Erythroblast (primary cell): ENCODE results near the gene MYCN.
"Not testable (repeated sequence)": the region's sequence is repeated elsewhere in the genome, so short reads cannot be mapped to it uniquely, and the experiment has no call there.

Source experiments
- DNase-seq, 2 experiments: peaks; one replicate each; lab custom pipeline; 2025; lab: John Stamatoyannopoulos, UW
- GATA1 ChIP-seq: IDR thresholded peaks from 2 replicates; pipeline ENCODE4 v1.6.1; 2011; ENCODE audit warnings: low read depth, mild to moderate bottlenecking, control low read depth, low read length, moderate library complexity
- POLR2A ChIP-seq: IDR thresholded peaks from 2 replicates; pipeline ENCODE4 v1.6.1; 2011; ENCODE audit warnings: mild to moderate bottlenecking, low read length

MYCN gene

DNA sequence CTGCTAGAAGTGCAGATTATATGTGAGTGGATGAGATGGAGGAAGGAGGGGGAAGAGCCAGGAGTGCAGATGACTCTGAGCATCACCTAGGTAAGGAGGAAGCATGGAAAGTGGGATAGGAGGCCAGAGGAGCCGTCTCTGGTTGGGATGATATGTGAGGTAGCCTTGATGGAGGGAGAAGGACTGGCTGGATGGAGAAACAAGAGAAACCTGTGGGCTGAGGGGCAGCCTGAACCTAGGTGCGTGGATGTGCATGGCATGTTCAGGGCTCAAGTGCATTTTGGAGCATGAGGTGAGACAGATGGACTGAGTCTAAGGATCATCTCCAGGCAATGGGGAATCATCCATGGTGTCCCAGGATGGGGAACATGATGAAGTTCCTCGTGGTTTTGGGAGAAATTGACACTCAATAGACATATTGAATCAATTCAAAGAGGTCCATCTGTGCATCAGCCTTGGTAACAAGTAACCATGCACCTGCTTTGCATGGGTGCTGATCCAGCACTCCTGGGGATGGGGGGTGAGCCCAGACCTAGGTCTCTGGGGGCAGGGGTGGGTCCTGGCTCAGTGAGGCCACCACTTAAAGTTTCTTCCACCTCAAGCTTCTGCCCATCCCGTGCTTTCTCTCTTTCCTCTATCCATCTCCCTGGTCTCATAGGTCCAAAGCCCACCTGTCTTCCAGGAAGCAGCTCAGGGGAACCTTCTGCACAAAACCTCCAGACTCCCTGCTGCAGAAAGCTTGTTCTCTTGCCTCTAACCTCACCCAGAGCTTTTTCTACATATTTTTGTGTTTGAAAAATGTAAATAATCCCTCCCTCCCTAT lies 19.2 kb downstream of the MYCN start:
- TF ChIP-seq POLR2A, result no peak
- TF ChIP-seq GATA1, result no peak
- DNase-seq, result no peak

DNA sequence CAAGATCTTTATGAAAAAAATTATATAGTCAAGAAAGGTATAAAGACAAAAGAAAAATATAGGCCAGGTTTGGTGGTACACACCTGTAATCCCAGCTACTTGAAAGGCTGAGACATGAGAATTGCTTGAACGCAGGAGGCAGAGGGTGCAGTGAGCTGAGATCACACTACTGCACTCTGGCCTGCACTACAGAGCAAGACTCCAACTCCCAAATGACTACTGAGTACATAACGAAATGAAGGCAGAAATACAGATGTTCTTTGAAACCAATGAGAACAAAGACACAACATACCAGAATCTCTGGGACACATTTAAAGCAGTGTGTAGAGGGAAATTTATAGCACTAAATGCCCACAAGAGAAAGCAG lies 19.8 kb downstream of the MYCN start:
- DNase-seq, result not testable (repeated sequence)

DNA sequence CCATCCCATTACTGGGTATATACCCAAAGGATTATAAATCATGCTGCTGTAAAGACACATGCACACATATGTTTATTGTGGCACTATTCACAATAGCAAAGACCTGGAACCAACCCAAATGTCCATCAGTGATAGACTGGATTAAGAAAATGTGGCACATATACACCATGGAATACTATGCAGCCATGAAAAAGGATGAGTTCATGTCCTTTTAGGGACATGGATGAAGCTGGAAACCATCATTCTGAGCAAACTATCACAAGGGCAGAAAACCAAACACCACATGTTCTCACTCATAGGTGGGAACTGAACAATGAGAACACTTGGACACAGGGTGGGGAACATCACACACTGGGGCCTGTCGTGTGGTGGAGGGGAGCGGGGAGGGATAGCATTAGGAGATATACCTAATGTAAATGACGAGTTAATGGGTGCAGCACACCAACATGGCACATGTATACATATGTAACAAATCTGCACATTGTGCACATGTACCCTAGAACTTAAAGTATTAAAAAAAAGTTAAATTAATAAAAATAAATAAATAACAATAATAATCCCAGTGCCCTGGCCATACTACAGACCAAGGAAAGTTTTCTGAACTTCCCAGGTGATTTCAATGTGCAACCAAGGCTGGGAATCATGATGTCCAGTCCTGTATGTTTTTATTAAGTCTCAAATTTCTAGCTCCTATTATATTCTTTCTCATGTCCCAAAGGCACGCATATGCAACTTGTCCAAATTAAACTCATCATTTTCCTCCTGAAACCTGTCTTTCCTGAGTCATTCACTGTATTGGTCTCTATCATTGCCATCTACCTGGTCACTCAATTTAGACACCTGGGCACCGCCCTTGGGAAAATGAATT lies 23.0 kb downstream of the MYCN start:
- not testable (repeated sequence) for DNase-seq

DNA sequence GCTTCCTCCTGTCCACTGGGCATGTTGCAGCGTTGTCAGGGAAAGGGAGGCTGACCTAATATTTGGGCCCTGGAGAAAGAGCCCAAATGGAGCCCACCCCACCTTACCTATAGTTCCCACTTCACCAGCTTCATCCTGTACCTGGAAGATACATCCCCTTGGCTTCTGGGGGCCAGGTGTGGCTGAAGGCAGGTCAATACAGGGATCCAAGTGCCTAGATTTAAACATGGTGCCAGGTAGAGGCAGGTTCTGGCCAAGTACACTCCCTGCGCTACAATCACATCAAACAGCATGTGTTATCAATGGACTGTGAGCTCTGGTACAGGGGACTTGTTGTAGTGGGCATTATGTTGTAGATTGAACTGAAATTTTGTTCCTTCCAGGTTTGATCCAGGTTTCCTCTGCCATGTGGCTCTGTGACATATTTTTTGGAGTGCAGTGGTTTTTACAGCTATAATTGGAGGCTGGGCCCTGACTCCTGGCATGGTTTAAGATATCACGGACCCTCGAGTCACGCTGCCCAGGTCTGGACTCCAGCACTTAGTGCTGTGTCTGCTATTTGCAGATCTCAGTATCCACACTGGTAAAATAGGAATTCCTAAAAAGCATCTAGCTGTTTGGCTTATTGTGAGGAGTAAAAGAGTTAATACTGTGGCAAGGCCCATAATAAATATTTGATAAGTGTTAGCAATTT lies 23.8 kb downstream of the MYCN start:
- no peak for TF ChIP-seq POLR2A
- TF ChIP-seq GATA1, result no peak
- DNase-seq, result no peak

DNA sequence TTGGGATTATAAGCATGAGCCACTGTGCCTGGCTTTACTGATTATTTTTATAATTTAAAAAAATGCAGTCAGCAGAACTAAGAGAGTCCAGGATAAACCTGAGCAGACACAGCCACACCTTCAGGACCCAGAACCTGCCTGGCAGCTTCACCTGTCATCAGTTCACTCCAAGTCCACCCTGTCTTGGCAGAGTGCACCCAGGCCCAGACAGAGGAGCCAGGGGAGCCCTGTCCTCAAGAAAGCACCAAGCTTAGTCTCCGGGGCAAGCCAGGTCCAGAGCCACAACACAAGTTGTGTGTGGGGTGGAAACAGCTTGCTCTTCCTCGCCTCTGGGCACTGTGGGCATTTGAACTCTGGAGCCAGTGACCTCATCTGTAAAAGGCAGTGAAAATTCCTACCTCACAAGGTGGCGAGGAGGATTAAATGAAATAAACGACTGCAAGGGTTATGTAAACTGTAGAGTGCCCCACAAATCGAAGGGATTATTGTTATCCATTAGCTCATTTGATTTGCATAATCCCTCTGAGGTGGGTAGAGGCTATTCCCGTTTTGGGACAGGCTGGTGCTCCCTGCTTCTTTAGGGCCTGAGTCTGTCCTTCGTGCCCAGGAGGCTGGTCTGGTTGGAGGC lies 24.7 kb downstream of the MYCN start:
- TF ChIP-seq GATA1 (no peak), POLR2A (no peak)
- DNase-seq, result no peak

DNA sequence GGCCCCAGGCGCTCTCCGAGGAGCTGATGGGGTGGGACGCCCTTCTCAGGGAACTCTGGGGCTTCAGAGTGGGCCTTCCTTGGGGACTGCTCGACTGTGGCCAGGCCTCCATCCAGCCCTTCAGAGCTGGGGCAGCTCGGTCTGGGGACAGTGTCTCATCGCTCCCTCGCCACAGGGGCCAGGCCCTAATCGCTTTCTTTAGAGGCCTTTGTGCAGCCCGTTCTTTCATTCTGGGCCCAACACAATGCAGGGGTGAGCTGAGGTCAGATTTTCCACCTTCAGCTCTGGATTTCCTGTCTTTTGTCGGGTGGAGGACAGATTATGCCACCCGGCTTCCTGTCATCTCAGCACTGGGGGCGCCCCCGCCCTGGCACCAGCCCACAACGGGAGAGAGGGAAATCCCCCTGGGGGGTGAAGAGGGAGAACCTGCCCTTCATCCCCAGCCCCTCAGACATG lies 25.2 kb downstream of the MYCN start:
- DNase-seq, result no peak
- no peak for TF ChIP-seq GATA1

DNA sequence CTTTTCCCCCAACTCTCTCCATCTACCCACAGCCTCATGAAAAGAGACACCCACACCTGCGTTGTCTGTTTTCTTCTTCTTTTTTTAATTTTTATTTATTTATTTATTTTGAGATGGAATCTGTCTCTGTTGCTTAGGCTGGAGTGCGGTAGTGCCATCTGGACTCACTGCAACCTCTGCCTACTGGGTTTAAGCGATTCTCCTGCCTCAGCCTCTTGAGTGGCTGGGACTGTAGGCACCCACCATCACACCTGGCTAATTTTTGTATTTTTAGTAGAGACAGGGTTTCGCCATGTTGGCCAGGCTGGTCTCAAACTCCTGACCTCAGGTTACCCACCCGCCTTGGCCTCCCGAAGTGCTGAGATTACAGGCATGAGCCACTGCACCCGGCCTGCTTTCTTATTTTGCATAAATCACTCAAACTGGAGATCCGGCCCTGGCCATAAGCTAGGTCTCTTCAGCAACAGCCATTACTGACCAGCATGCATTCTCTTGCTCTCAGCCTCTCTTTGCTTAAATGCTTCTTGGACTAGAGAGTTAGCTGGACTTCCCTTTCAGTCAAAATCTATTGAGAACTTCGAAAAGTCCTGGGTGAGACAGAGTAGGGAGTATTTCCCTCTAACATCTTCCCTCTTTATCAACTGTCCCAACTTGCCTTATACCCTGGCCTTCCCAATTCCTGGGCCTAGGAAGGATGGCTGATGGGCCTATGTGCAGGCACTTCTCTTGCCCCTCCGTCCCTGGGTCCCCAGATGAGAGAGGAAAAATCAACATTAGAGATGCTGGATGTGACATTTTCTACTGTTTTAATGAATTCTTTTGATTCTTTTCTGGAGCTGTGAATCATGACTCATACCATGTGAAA lies 27.3 kb downstream of the MYCN start:
- DNase-seq, result no peak
- TF ChIP-seq POLR2A (no peak), GATA1 (no peak)

DNA sequence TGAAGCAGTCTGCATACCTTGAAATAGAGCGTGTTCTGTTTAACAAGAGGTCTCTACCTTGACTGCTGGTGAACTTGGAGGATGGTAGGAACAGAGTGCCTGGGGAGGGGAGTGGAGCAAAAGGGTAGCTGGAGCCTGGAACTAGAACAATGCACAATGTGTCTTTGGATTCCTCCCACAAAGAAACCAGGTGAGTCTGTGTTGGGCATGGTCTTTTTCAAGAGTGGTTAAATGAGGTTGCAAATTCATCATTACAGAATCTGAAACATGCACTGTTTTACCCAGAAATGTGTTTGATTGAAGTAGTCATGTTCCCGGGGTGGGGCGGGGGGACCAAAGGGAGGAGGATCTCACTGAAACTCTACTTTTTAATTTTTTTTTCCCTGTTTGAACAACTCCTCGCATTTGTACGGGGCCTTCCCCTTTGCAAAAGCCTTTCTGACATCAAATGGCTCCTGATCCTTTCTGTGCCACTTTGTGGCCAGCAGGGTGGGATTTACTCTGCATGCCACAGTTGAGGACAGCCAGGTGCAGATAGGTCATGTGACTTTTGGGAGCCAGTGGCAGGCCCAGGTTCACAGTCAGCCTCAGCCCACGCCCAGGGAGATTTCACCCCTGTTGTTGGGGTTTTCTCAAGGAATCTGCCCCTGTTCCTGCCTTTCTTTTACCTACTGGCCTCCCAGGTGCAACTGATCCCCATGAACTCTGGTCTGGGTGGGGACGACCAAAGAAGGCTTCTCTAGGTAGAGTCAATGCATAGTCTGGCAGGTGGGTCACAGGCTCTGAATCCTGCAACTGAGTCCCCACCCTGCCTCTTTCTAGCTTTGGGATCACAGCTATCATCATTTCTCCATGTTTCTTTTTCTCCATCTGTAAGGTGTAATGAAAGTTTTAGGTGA lies 28.2 kb downstream of the MYCN start:
- DNase-seq, result no peak
- TF ChIP-seq GATA1, result no peak
- no peak for TF ChIP-seq POLR2A

DNA sequence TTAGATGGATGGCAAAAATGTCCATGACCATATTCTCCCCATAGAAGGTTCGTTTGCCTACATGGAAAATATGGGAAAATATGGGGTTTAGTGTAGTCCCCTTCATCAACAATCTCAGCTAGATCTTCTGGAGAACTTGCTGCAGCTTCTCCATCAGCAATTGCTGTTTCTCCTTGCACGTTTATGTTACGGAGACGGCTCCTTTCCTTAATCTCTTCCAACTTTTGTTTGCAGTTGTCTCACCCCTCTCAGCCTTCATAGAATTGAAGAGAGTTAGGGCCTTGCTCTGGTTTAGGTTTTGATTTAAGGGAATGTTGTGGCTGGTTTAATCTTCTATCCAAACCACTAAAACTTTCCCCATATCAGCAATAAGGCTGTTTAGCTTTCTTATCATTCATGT lies 28.9 kb downstream of the MYCN start:
- TF ChIP-seq POLR2A, result no peak
- TF ChIP-seq GATA1, result no peak
- no peak for DNase-seq

DNA sequence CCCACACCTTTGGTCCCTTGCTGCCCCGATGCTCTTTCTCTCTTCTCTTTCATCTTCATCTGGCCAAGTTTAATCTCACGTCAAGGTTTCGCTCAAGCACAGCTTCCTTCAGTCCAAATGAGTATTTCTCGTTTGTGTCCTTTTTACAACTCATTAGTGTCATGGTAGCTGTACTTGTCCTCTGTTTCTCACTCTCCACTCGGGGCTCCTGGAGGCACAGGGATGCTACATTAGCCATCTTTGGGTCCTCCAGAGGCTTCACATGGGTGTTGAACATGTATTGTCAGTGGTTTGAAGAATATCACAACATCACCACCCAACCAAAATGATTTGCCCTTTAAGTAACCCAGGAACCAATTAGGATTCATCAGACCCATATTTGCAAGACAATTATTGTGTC lies 30.4 kb downstream of the MYCN start:
- DNase-seq, result no peak
- TF ChIP-seq GATA1, result no peak
- TF ChIP-seq POLR2A, result no peak

DNA sequence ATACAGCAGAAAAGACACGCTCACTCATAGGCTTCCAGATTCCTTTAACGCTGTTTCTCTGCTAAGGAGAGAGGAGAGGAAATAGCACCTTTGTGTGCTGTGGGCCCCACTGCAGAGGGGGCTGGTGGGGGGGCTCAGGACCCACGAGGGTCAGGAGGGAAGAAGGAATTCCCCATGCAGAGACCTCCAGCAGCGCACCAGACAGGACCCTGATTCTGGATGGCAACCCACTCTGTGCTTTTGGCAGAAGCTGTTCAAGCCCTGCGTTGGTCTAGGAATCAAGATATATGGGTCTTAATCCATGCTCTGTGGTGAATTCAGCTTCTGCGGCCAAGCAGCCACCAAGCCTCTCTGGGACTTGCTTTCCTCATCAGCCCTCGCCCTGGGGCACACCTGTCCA lies 31.0 kb downstream of the MYCN start:
- DNase-seq, result no peak
- TF ChIP-seq GATA1 (no peak), POLR2A (no peak)
